Astrocyte (in vitro differentiated cells and primary cell): ENCODE measurements around the gene SPSB3.

ENCODE experiments used
- EZH2 ChIP-seq: IDR thresholded peaks from 2 replicates; pipeline ENCODE4 v1.6.1; 2012; ENCODE audit warnings: mild to moderate bottlenecking, low read length, inconsistent platforms; ENCODE audit not compliant: insufficient read depth
- TF ChIP-seq, protein P1 (sequence below): IDR thresholded peaks from 2 replicates; pipeline ENCODE4 v1.5.1; 2011; ENCODE audit warnings: low read depth, mild to moderate bottlenecking, inconsistent platforms, low read length, moderate library complexity; ENCODE audit not compliant: insufficient read depth

DNA sequence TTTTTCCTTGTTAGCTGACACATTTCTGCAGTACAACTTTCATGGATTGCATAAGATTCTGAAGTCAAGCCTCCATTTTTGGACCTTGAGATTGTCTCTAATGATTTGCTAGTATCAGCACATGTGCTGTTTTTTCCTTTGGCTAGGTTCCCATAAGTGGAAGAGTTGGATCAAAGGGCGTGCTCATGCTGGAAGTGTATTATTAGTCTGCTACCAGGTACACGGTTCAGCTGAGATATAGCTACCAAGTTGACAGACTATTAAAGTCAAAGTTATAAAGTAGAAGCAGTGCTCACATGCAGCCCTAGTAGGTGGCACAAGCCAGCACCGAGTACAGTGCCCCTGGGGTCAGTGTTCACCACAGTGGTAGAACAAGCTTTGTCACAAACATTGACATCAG is 47.8 kb upstream of the SPSB3 start:
- TF ChIP-seq, protein P1, sequence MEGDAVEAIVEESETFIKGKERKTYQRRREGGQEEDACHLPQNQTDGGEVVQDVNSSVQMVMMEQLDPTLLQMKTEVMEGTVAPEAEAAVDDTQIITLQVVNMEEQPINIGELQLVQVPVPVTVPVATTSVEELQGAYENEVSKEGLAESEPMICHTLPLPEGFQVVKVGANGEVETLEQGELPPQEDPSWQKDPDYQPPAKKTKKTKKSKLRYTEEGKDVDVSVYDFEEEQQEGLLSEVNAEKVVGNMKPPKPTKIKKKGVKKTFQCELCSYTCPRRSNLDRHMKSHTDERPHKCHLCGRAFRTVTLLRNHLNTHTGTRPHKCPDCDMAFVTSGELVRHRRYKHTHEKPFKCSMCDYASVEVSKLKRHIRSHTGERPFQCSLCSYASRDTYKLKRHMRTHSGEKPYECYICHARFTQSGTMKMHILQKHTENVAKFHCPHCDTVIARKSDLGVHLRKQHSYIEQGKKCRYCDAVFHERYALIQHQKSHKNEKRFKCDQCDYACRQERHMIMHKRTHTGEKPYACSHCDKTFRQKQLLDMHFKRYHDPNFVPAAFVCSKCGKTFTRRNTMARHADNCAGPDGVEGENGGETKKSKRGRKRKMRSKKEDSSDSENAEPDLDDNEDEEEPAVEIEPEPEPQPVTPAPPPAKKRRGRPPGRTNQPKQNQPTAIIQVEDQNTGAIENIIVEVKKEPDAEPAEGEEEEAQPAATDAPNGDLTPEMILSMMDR: no peak
- no peak for TF ChIP-seq EZH2
